ENCODE measurements around the gene IHH.

IHH gene

GRCh38 chr2:219060821-219061791 is at the start of gene IHH:
IHH (minus strand) TSS chr2:219060921; CDS start chr2:219060467, 454 bp downstream.
- no peak within 1 kb of the TSS for H3K27ac ChIP-seq
- no peak for DNase-seq (ENCODE audit: low read depth, low spot score)

- no peak for DNase-seq (ENCODE audit: low read depth, low spot score)
- no peak overlapping the region for H3K27ac ChIP-seq
Observed at GRCh38 chr2:219109471-219109870, 48.8 kb upstream of the IHH start.

- no peak for DNase-seq (ENCODE audit: low read depth, low spot score)
- H3K27ac ChIP-seq, result no peak overlapping the region
Observed at GRCh38 chr2:219107758-219108157, 47.0 kb upstream of the IHH start.

GRCh38 chr2:219106251-219106650 is 45.5 kb upstream of the IHH start:
- no peak overlapping the region for H3K27ac ChIP-seq
- no peak for DNase-seq (ENCODE audit: low read depth, low spot score)

- H3K27ac ChIP-seq, result no peak overlapping the region
- DNase-seq (ENCODE audit: low read depth, low spot score), result no peak
Observed at GRCh38 chr2:219104107-219105035, 43.6 kb upstream of the IHH start.

- DNase-seq (ENCODE audit: low read depth, low spot score), result no peak
Observed at GRCh38 chr2:219099329-219099728, 38.6 kb upstream of the IHH start.

GRCh38 chr2:219095406-219095935 is 34.8 kb upstream of the IHH start:
- no peak for DNase-seq (ENCODE audit: low read depth, low spot score)
- H3K27ac ChIP-seq, result no peak overlapping the region

More at GRCh38 chr2:219099329-219099728, 38.6 kb upstream of the IHH start:
- no peak overlapping the region for H3K27ac ChIP-seq

GRCh38 chr2:219094171-219094570 is 33.5 kb upstream of the IHH start:
- H3K27ac ChIP-seq, result no peak overlapping the region
- no peak for DNase-seq (ENCODE audit: low read depth, low spot score)

- no peak overlapping the region for H3K27ac ChIP-seq
- DNase-seq (ENCODE audit: low read depth, low spot score), result no peak
Observed at GRCh38 chr2:219090436-219091299, 29.9 kb upstream of the IHH start.

- DNase-seq (ENCODE audit: low read depth, low spot score), result no peak
- no peak overlapping the region for H3K27ac ChIP-seq
Observed at GRCh38 chr2:219089330-219089729, 28.6 kb upstream of the IHH start.

- H3K27ac ChIP-seq, result no peak overlapping the region
- DNase-seq (ENCODE audit: low read depth, low spot score), result no peak
Observed at GRCh38 chr2:219087848-219088247, 27.1 kb upstream of the IHH start.

GRCh38 chr2:219087361-219087760 is 26.6 kb upstream of the IHH start:
- H3K27ac ChIP-seq, result no peak overlapping the region
- no peak for DNase-seq (ENCODE audit: low read depth, low spot score)

GRCh38 chr2:219086196-219086595 is 25.5 kb upstream of the IHH start:
- no peak for DNase-seq (ENCODE audit: low read depth, low spot score)

GRCh38 chr2:219084791-219085190 is 24.1 kb upstream of the IHH start:
- DNase-seq (ENCODE audit: low read depth, low spot score), result no peak
- no peak overlapping the region for H3K27ac ChIP-seq

More at GRCh38 chr2:219086196-219086595, 25.5 kb upstream of the IHH start:
- no peak overlapping the region for H3K27ac ChIP-seq

- DNase-seq (ENCODE audit: low read depth, low spot score), result no peak
- no peak overlapping the region for H3K27ac ChIP-seq
Observed at GRCh38 chr2:219082332-219082958, 21.7 kb upstream of the IHH start.

GRCh38 chr2:219081701-219082331 is 21.1 kb upstream of the IHH start:
- no peak for DNase-seq (ENCODE audit: low read depth, low spot score)
- no peak overlapping the region for H3K27ac ChIP-seq

- DNase-seq (ENCODE audit: low read depth, low spot score), result no peak
Observed at GRCh38 chr2:219081096-219081495, 20.4 kb upstream of the IHH start.

GRCh38 chr2:219079417-219079816 is 18.7 kb upstream of the IHH start:
- H3K27ac ChIP-seq, result no peak overlapping the region
- DNase-seq (ENCODE audit: low read depth, low spot score), result no peak

More at GRCh38 chr2:219081096-219081495, 20.4 kb upstream of the IHH start:
- H3K27ac ChIP-seq, result no peak overlapping the region

GRCh38 chr2:219078951-219079350 is 18.2 kb upstream of the IHH start:
- DNase-seq (ENCODE audit: low read depth, low spot score), result no peak
- H3K27ac ChIP-seq, result no peak overlapping the region

All from epithelial cell of prostate (primary cell).